OCI-LY7 (cell line): Measurements from ENCODE around the gene SGMS1. TPM values are rescaled to one million over a fixed set of nuclear protein-coding genes. Genes with fewer than 3 reads are reported as not detected.

Experiments used
- BruUV-seq: library from RNA; stranded (reverse); fragments of 400-500 nt; replicated peaks from 2 replicates; lab custom pipeline; 2021; lab: Mats Ljungman, UMichigan
- CTCF ChIA-PET: fragments of 300-600 bp; sonication (Branson Sonifier 250); formaldehyde crosslinking; loops from one replicate; lab custom pipeline; 2022; ENCODE audit warnings: antibody characterized with exemption; ENCODE audit not compliant: unreplicated experiment; lab: Charles Lee
- POLR2A ChIA-PET: fragments of 300-600 bp; sonication (Branson Sonifier 250); formaldehyde crosslinking; loops from one replicate; lab custom pipeline; 2022; ENCODE audit warnings: antibody characterized with exemption; lab: Charles Lee
- DNase-seq: peaks from one replicate; pipeline ENCODE4 v3.0.0-alpha.2; 2015; ENCODE audit warnings: low spot score
- H2AFZ ChIP-seq: fragments of 200-600 bp; sonication (generic), shearing (Covaris generic); 2 replicates; pipeline ENCODE4 v1.6.1; 2014; ENCODE audit warnings: mild to moderate bottlenecking, antibody characterized with exemption, low read length, moderate library complexity
- H3K27ac ChIP-seq: fragments of 200-600 bp; sonication (generic); 2 replicates; pipeline ENCODE4 v1.5.1; 2014; ENCODE audit warnings: mixed run types, low read depth, mild to moderate bottlenecking, moderate library complexity, low read length, inconsistent platforms; ENCODE audit not compliant: poor library complexity, severe bottlenecking
- H3K36me3 ChIP-seq: fragments of 200-600 bp; sonication (generic); 2 replicates; pipeline ENCODE4 v1.6.1; 2014; ENCODE audit warnings: mild to moderate bottlenecking, antibody characterized with exemption, low read length, moderate library complexity, mixed read lengths; ENCODE audit not compliant: insufficient read depth
- H3K4me1 ChIP-seq: fragments of 200-600 bp; sonication (generic); 2 replicates; pipeline ENCODE4 v1.5.1; 2014; ENCODE audit warnings: mild to moderate bottlenecking, low read length; ENCODE audit not compliant: insufficient read depth, poor library complexity, severe bottlenecking
- H3K4me2 ChIP-seq: fragments of 200-600 bp; sonication (generic); 2 replicates; pipeline ENCODE4 v1.6.1; 2014; ENCODE audit warnings: mild to moderate bottlenecking, low read length
- H3K4me3 ChIP-seq: fragments of 200-600 bp; sonication (generic); 2 replicates; pipeline ENCODE4 v1.5.1; 2014; ENCODE audit warnings: mild to moderate bottlenecking, low read depth, low read length; ENCODE audit not compliant: poor library complexity, severe bottlenecking
- H3K79me2 ChIP-seq: fragments of 200-600 bp; sonication (generic); 2 replicates; pipeline ENCODE4 v1.6.1; 2016; ENCODE audit warnings: low read depth, mild to moderate bottlenecking, low read length, moderate library complexity, mixed read lengths; ENCODE audit not compliant: insufficient read depth
- H3K9me2 ChIP-seq: fragments of 200-600 bp; sonication (generic); 2 replicates; pipeline ENCODE4 v1.6.1; 2016; ENCODE audit warnings: mild to moderate bottlenecking, low read length, mixed read lengths; ENCODE audit not compliant: insufficient read depth
- H3K9me3 ChIP-seq: fragments of 200-600 bp; sonication (generic); 2 replicates; pipeline ENCODE4 v1.6.1; 2014; ENCODE audit warnings: mild to moderate bottlenecking, mixed run types, low read length, mixed read lengths
- H4K20me1 ChIP-seq: fragments of 200-600 bp; sonication (generic); 2 replicates; pipeline ENCODE4 v1.6.1; 2014; ENCODE audit warnings: mild to moderate bottlenecking, antibody characterized with exemption, low read length, moderate library complexity, mixed read lengths; ENCODE audit not compliant: insufficient read depth
- EZH2phosphoT487 ChIP-seq: fragments of 200-600 bp; sonication (generic); IDR thresholded peaks from 2 replicates; pipeline ENCODE4 v1.6.1; 2018; ENCODE audit warnings: low read depth, borderline replicate concordance, mild to moderate bottlenecking, mixed run types, antibody characterized with exemption, low read length, moderate library complexity, mixed read lengths
- intact Hi-C: fragments of 100-400 bp; cut with micrococcal nuclease; formaldehyde crosslinking; loops from one replicate; pipeline ENCODE4 v1.10.0; 2022; ENCODE audit not compliant: unreplicated experiment
- total RNA-seq, 2 experiments: library from RNA; depleted of rRNA in 1 of 2; stranded (reverse); fragments of >200 nt in 1 of 2; shearing (Covaris generic) in 1 of 2; gene quantifications; 2 replicates each; pipeline ENCODE4 v1.2.3, GENCODE V29; 2014 to 2022
- TF ChIP-seq, protein P1 (sequence below): fragments of 200-600 bp; sonication (generic); conservative IDR thresholded peaks from 2 replicates; pipeline ENCODE4 v1.5.1; 2014; ENCODE audit warnings: mild to moderate bottlenecking, antibody characterized with exemption, low read length, moderate library complexity, mixed read lengths

SGMS1 gene
- total RNA-seq, 2 experiments from 2014 or later, result 45.4 to 57.5 TPM

DNA sequence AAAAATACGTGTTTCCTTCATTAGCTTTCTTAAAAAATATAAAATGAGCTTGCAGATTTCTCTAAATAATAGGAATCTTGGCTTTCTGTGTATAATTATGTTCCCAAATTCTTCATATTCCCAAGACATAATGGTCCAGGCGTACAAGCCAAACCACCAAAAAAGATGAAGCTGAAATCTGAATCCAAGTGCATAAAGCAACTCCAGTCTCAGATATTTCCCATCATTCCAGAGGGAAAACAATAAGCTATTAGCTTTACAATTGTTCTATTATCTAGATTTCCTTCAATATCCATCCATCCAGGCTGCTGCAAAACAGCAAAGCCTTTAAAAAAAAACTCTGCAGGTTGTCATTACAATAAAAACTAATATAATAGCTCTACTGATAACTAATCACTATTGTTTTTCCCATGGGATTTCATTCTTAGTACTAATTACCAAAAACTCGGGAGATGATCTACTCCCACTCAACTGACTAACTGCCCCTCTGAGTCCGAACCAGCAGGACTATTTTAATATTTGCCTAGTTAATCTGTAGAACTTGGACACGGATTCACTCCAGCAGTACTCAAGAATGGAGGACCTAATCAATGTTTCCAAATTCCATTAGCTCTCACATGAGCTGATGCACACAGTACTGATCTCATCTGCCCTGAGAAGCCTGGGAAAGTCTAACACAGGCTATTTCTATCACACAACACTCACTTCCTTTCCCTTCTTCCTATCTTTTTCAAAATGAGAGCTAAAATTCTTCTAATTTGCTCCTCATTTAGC, 263.5 kb downstream of the SGMS1 start:
- Histone ChIP-seq H3K4me1 (peaks cover 78% of the 10 kb centered on the region), H2AFZ (peak overlapping the region; percentile 3; the same call in 1 of the 2 replicates), H3K9me2 (no peaks in the 10 kb centered on the region), H3K27ac (peak overlapping the region; percentile 100), H3K36me3 (peaks cover 10% of the 10 kb centered on the region), H3K4me3 (peak overlapping the region; percentile 72), H4K20me1 (no peaks in the 10 kb centered on the region), H3K4me2 (peak overlapping the region; percentile 88), H3K79me2 (peaks cover 68% of the 10 kb centered on the region), H3K9me3 (no peaks in the 10 kb centered on the region)
- no peak for DNase-seq
- TF ChIP-seq EZH2phosphoT487, result no peak
- TF ChIP-seq, protein P1, sequence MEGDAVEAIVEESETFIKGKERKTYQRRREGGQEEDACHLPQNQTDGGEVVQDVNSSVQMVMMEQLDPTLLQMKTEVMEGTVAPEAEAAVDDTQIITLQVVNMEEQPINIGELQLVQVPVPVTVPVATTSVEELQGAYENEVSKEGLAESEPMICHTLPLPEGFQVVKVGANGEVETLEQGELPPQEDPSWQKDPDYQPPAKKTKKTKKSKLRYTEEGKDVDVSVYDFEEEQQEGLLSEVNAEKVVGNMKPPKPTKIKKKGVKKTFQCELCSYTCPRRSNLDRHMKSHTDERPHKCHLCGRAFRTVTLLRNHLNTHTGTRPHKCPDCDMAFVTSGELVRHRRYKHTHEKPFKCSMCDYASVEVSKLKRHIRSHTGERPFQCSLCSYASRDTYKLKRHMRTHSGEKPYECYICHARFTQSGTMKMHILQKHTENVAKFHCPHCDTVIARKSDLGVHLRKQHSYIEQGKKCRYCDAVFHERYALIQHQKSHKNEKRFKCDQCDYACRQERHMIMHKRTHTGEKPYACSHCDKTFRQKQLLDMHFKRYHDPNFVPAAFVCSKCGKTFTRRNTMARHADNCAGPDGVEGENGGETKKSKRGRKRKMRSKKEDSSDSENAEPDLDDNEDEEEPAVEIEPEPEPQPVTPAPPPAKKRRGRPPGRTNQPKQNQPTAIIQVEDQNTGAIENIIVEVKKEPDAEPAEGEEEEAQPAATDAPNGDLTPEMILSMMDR, result no peak
- intact Hi-C loops, result loop anchor here (2.0 kb wide), 1 partner anchor 289 kb away; no protein-coding TSS in a partner anchor
- ChIA-PET POLR2A (interaction anchor here (0.7 to 5.1 kb wide), 19 partner anchors 8 to 1177 kb away, joined by 3 to 36 read pairs (median 5); no protein-coding TSS in a partner anchor), CTCF (interaction anchor here (1.5 kb wide), 1 partner anchor 262 kb away, joined by 4 read pairs; no protein-coding TSS in a partner anchor)
- BruUV-seq, result no TSS peak

DNA sequence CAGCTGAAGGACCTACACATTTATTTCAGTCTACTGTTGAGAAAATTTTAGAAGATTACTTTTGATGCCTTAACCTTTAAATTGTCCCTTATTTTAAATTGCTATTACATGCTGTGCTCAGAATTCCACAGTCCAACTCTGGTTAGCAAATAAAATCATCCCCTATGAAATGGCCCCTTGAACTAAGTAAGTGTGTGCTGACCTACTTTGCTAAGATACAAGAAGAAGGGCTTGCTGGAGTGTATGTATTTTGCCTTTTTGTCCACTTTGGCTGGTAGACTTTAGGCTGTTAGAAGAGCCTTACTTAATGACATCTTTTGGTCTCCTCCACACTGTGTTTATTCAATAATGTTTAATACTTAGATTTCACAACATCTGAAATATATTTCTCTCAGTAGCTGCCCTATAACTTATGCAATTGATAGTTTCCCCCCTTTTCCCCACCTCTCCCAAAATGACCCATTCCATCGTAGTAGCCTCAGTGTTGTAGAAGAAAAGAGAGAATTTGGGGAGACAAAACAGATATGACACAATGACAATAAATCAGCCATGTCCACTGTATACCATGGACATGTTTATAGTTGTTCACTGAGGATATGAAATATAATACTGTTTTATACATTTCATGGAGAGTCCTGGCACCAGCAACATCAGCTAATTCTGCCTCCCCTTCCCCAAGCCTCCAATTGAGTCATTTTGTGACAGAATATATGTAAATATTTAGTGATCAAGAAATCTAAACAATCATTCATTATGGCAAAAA, 264.6 kb downstream of the SGMS1 start:
- BruUV-seq, result TSS peak; percentile 79

More for the DNA sequence above, 264.6 kb downstream of the SGMS1 start:
- Histone ChIP-seq H3K79me2 (peaks cover 62% of the 10 kb centered on the region), H3K4me3 (peak overlapping the region; percentile 72), H3K4me2 (peak overlapping the region; percentile 88), H3K36me3 (peaks cover 9% of the 10 kb centered on the region), H3K27ac (peak overlapping the region; percentile 100), H3K9me3 (no peaks in the 10 kb centered on the region), H4K20me1 (no peaks in the 10 kb centered on the region), H3K4me1 (peaks cover 67% of the 10 kb centered on the region), H2AFZ (no peak overlapping the region), H3K9me2 (no peaks in the 10 kb centered on the region)
- POLR2A ChIA-PET, result interaction anchor here (0.7 to 5.1 kb wide), 17 partner anchors 8 to 1176 kb away, joined by 3 to 36 read pairs (median 3); no protein-coding TSS in a partner anchor
- DNase-seq, result no peak
- TF ChIP-seq EZH2phosphoT487, result no peak
- TF ChIP-seq, protein P1, result no peak
- CTCF ChIA-PET, result interaction anchor here (1.5 kb wide), 1 partner anchor 263 kb away, joined by 4 read pairs; no protein-coding TSS in a partner anchor
- intact Hi-C loops, result loop anchor here (2.0 kb wide), 1 partner anchor 264 kb away; the partner anchor contains the start of gene SGMS1
